Prostate gland (tissue), 2 donors: ENCODE data around the gene FNDC3B.

ENCODE experiments used
- CTCF ChIP-seq, 4 experiments: fragments of 200-600 bp in 2 of 4; fragments of 450-650 bp in 2 of 4; sonication (generic) in 2 of 4; IDR thresholded peaks; 1 replicate in 3 of 4; 2 replicates in 1 of 4; pipeline ENCODE4 v1.5.1; 2016 to 2019; ENCODE audit warnings: antibody characterized with exemption in 4 of 4, mild to moderate bottlenecking in 2 of 4, moderate library complexity in 2 of 4
- POLR2A ChIP-seq: fragments of 450-650 bp; IDR thresholded peaks from one replicate; pipeline ENCODE4 v1.6.1; 2016; ENCODE audit warnings: antibody characterized with exemption, mild to moderate bottlenecking
- POLR2AphosphoS5 ChIP-seq: sonication (generic); formaldehyde crosslinking; IDR thresholded peaks from one replicate; pipeline ENCODE4 v1.6.1; 2017; ENCODE audit warnings: antibody characterized with exemption

DNA sequence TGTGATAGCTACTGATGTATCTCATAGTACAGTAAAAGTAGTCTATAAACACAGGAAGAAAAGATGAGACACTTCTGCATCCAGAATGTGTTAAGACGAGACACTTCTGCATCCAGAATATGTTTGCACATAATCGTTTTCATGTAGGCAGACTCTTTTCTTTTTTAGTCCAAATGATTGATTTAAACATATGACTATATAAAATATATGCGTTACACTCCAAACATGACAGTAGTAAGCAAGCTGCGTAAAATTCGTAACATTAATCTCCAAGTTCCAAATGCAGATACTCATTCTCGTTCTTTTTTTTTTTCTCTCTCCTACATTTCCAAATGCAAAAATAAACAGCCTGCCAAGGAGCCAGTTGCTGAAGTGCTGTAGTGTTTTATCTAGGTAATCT, 82.6 kb downstream of the FNDC3B start:
- no peak for TF ChIP-seq POLR2AphosphoS5
- TF ChIP-seq CTCF (IDR thresholded peaks at IDR 0.05): no peak
- TF ChIP-seq POLR2A: no peak
